NCI-H460 (cell line): ENCODE measurements around the gene NDUFS3. TPM values are rescaled to one million over a fixed set of nuclear protein-coding genes. Genes with fewer than 3 reads are reported as not detected.

Experiments used
- DNase-seq: peaks from one replicate; pipeline ENCODE4 v3.0.0-alpha.2; 2016; ENCODE audit warnings: low read depth; ENCODE audit errors: extremely low read depth
- total RNA-seq: library from RNA; depleted of rRNA; stranded (reverse); fragments of >200 nt; shearing (Covaris generic); gene quantifications from 2 replicates; pipeline ENCODE4 v1.2.3, GENCODE V29; 2014

Gene NDUFS3
- total RNA-seq, 1 experiment from 2014 or later = 46.6 TPM

GRCh38 chr11:47589118-47589517 lies 10.2 kb downstream of the NDUFS3 start:
- DNase-seq = no peak

- no peak for DNase-seq
Measured at GRCh38 chr11:47589584-47589976, 10.7 kb downstream of the NDUFS3 start.

- DNase-seq = no peak
Measured at GRCh38 chr11:47589977-47590861, 11.3 kb downstream of the NDUFS3 start.

GRCh38 chr11:47591764-47592163 lies 12.9 kb downstream of the NDUFS3 start:
- DNase-seq = no peak

- no peak for DNase-seq
Measured at GRCh38 chr11:47592251-47592650, 13.4 kb downstream of the NDUFS3 start.

- no peak for DNase-seq
Measured at GRCh38 chr11:47592970-47593369, 14.1 kb downstream of the NDUFS3 start.

GRCh38 chr11:47593492-47593933 lies 14.6 kb downstream of the NDUFS3 start:
- no peak for DNase-seq

- DNase-seq = no peak
Measured at GRCh38 chr11:47593934-47594855, 15.3 kb downstream of the NDUFS3 start, which contains the start of gene C1QTNF4. TSS of gene C1QTNF4 (minus strand) at chr11:47594411. CDS start at chr11:47590810, 3,601 bp downstream.

GRCh38 chr11:47595029-47595428 lies 16.2 kb downstream of the NDUFS3 start:
- DNase-seq = no peak

GRCh38 chr11:47595967-47596366 lies 17.1 kb downstream of the NDUFS3 start:
- DNase-seq = no peak

GRCh38 chr11:47599902-47600301 lies 21.0 kb downstream of the NDUFS3 start:
- DNase-seq = no peak

- DNase-seq = no peak
Measured at GRCh38 chr11:47603295-47603694, 24.4 kb downstream of the NDUFS3 start.

GRCh38 chr11:47605921-47606320 lies 27.0 kb downstream of the NDUFS3 start:
- DNase-seq = no peak

GRCh38 chr11:47606731-47607130 lies 27.9 kb downstream of the NDUFS3 start:
- DNase-seq = no peak

- no peak for DNase-seq
Measured at GRCh38 chr11:47607380-47607779, 28.5 kb downstream of the NDUFS3 start.

GRCh38 chr11:47609675-47610074 lies 30.8 kb downstream of the NDUFS3 start:
- no peak for DNase-seq

GRCh38 chr11:47611348-47611794 lies 32.5 kb downstream of the NDUFS3 start:
- DNase-seq = no peak

- DNase-seq = no peak
Measured at GRCh38 chr11:47615249-47615648, 36.4 kb downstream of the NDUFS3 start.

GRCh38 chr11:47616726-47617416 lies 38.0 kb downstream of the NDUFS3 start:
- peak; percentile 17 for DNase-seq

GRCh38 chr11:47617417-47617809 lies 38.5 kb downstream of the NDUFS3 start:
- no peak for DNase-seq
